DND-41 (cell line): ENCODE results near the gene MME.
"Not testable (repeated sequence)": the region's sequence is repeated elsewhere in the genome, so short reads cannot be mapped to it uniquely, and the experiment has no call there.

ENCODE experiments used
- ATAC-seq: fragments of 200-7000 bp; cut with Tn5 transposase; 3 replicates; pipeline ENCODE4 v1.9.1; 2021; ENCODE audit warnings: low read depth; ENCODE audit not compliant: insufficient read depth
- DNase-seq: peaks from one replicate; pipeline ENCODE4 v3.0.0-alpha.2; 2020
- H2AFZ ChIP-seq: 2 replicates; pipeline ENCODE4 v1.6.0; 2012; ENCODE audit warnings: low read depth, low read length
- H3K27ac ChIP-seq: 2 replicates; pipeline ENCODE4 v1.5.1; 2012; ENCODE audit warnings: low read length, inconsistent platforms
- H3K27me3 ChIP-seq: fragments of 200-600 bp; sonication (generic); 2 replicates; pipeline ENCODE4 v1.6.0; 2012; ENCODE audit warnings: low read length, mild to moderate bottlenecking, inconsistent platforms; ENCODE audit not compliant: insufficient read depth, poor library complexity
- H3K36me3 ChIP-seq: 2 replicates; pipeline ENCODE4 v1.5.1; 2012; ENCODE audit warnings: low read length, inconsistent platforms; ENCODE audit not compliant: insufficient read depth
- H3K4me1 ChIP-seq: 2 replicates; pipeline ENCODE4 v1.5.1; 2012; ENCODE audit warnings: mild to moderate bottlenecking, low read length; ENCODE audit not compliant: insufficient read depth
- H3K4me2 ChIP-seq: 2 replicates; pipeline ENCODE4 v1.6.0; 2012; ENCODE audit warnings: mild to moderate bottlenecking, moderate library complexity, low read length, inconsistent platforms; ENCODE audit not compliant: insufficient read depth
- H3K4me3 ChIP-seq, 2 experiments: fragments of 200-600 bp in 1 of 2; shearing (Covaris generic) in 1 of 2; 2 replicates each; pipeline ENCODE4 v1.5.1; 2012 to 2016; ENCODE audit warnings: inconsistent platforms in 2 of 2, low read length in 2 of 2, mild to moderate bottlenecking in 2 of 2, low read depth in 1 of 2, moderate library complexity in 1 of 2
- H3K79me2 ChIP-seq: 2 replicates; pipeline ENCODE4 v1.6.0; 2012; ENCODE audit warnings: low read length, inconsistent platforms; ENCODE audit not compliant: insufficient read depth
- H3K9ac ChIP-seq: 2 replicates; pipeline ENCODE4 v1.6.0; 2012; ENCODE audit warnings: low read depth, mild to moderate bottlenecking, inconsistent platforms, low read length, moderate library complexity
- H3K9me3 ChIP-seq: 2 replicates; pipeline ENCODE4 v1.5.1; 2012; ENCODE audit warnings: low read length, moderate library complexity, mild to moderate bottlenecking, inconsistent platforms; ENCODE audit not compliant: insufficient read depth, severe bottlenecking
- H4K20me1 ChIP-seq: 2 replicates; pipeline ENCODE4 v1.6.0; 2012; ENCODE audit warnings: low read length; ENCODE audit not compliant: insufficient read depth
- CTCF ChIP-seq: IDR thresholded peaks from 2 replicates; pipeline ENCODE4 v1.5.1; 2012; ENCODE audit warnings: borderline replicate concordance, low read length, moderate library complexity, mild to moderate bottlenecking; ENCODE audit not compliant: poor library complexity, severe bottlenecking; ENCODE audit errors: extremely low read depth
- EZH2 ChIP-seq: IDR thresholded peaks from 3 replicates; pipeline ENCODE4 v1.6.1; 2012; ENCODE audit warnings: borderline replicate concordance, low read depth, mild to moderate bottlenecking, moderate library complexity, low read length, inconsistent platforms; ENCODE audit not compliant: severe bottlenecking

MME gene

GRCh38 chr3:155112661-155113389, 32.7 kb downstream of the MME start:
- no peak for DNase-seq
- H3K9ac ChIP-seq = peak overlapping the region; percentile 57
- peak overlapping the region; percentile 95 for H3K27ac ChIP-seq
- H3K4me1 ChIP-seq = peaks cover 72% of the 10 kb centered on the region
- no peaks in the 10 kb centered on the region for H4K20me1 ChIP-seq
- TF ChIP-seq EZH2 (no peak), CTCF (no peak)
- H3K4me3 ChIP-seq = no peak overlapping the region
- H2AFZ ChIP-seq = no peak overlapping the region
- H3K4me2 ChIP-seq = peak overlapping the region; percentile 59; the same call in 1 of the 2 replicates
- no peak for ATAC-seq
- peaks cover 62% of the 10 kb centered on the region for H3K36me3 ChIP-seq
- peaks cover 11% of the 10 kb centered on the region for H3K9me3 ChIP-seq
- peaks cover 74% of the 10 kb centered on the region for H3K79me2 ChIP-seq
- H3K27me3 ChIP-seq = no peaks in the 10 kb centered on the region

- not testable (repeated sequence) for H3K4me2 ChIP-seq, DNase-seq, H3K9me3 ChIP-seq, ATAC-seq, H4K20me1 ChIP-seq, H3K27ac ChIP-seq, H3K27me3 ChIP-seq, H2AFZ ChIP-seq, H3K9ac ChIP-seq, H3K4me1 ChIP-seq, H3K4me3 ChIP-seq
- peaks cover 17% of the 10 kb centered on the region for H3K79me2 ChIP-seq
- H3K36me3 ChIP-seq = peaks cover 47% of the 10 kb centered on the region
These were observed 44.6 kb downstream of the MME start for GRCh38 chr3:155124745-155125144.

GRCh38 chr3:155129396-155129795, 49.3 kb downstream of the MME start:
- TF ChIP-seq EZH2 (no peak), CTCF (no peak)
- Histone ChIP-seq H3K27me3 (no peaks in the 10 kb centered on the region), H3K4me1 (no peaks in the 10 kb centered on the region), H3K9ac (no peak overlapping the region), H3K27ac (0 out of 2 replicates have a peak overlapping the region, but pooled peaks have one; percentile 15), H3K4me3 (no peak overlapping the region), H3K36me3 (peaks cover 88% of the 10 kb centered on the region), H2AFZ (no peak overlapping the region), H4K20me1 (no peaks in the 10 kb centered on the region), H3K79me2 (peaks cover 47% of the 10 kb centered on the region), H3K4me2 (no peak overlapping the region), H3K9me3 (no peaks in the 10 kb centered on the region)
- DNase-seq (no peak), ATAC-seq (no peak)

- no peak for ATAC-seq
- Histone ChIP-seq H3K27me3 (no peaks in the 10 kb centered on the region), H3K36me3 (peaks cover 93% of the 10 kb centered on the region), H3K27ac (peak overlapping the region; percentile 8), H3K4me2 (no peak overlapping the region), H2AFZ (no peak overlapping the region), H3K4me1 (no peaks in the 10 kb centered on the region), H3K4me3 (no peak overlapping the region), H4K20me1 (no peaks in the 10 kb centered on the region), H3K79me2 (peaks cover 53% of the 10 kb centered on the region), H3K9me3 (no peaks in the 10 kb centered on the region), H3K9ac (no peak overlapping the region)
- no peak for DNase-seq
- no peak for TF ChIP-seq CTCF
These were observed 49.9 kb downstream of the MME start for GRCh38 chr3:155130001-155130400.
